ENCODE results near the gene SOSTDC1. TPM values are rescaled to one million over a fixed set of nuclear protein-coding genes. Genes with fewer than 3 reads are reported as not detected.

The SOSTDC1 gene
- total RNA-seq, 4 donors from 2014 or later: 13.6 to 66.5 (median 24.0) TPM

DNA sequence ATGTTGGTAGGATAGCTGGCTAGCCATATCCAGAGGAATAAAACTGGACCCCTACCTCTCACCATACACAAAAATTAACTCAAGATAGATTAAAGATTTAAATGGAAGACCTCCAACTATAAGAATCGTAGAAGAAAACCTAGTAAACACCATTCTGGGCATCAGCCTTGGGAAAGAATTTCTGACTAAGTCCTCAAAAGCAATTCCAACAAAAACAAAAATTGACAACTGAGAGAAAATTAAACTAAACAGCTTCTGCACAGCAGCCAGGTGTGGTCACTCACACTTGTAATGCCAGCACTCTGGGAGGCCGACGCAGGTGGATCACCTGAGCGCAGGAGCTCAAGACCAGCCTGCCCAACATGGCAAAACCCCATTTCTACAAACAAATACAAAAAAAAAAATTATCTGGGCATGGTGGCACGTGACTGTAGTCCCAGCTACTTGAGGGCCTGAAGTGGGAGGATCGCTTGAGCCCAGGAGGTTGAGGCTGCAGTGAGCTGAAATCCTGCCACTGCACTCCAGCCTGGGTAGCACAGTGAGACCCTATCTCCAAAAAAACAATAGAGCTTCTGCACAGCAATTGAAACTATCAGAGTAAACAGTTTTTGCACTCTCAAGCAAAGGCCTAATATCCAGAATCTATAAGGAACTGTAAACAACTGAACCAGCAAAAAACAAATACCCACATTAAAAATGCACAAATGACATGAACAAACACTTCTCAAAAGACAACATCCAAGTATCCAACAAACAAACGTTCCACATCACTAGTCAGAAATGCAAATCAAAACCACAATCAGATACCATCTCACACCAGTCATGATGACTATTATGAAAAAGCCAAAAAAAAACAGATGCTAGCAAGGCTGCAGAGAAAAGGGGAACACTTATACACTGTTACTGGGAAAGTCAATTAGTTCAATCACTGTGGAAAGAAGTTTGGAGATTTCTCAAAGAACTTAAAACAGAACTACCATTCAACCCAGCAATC lies 49.0 kb downstream of the SOSTDC1 start:
- DNase-seq (ENCODE audit: low spot score in 2 of 2): no peak
- 77 to 82% methylated on average over 7 of the region's 7 CpGs for WGBS, 2 donors
- intact Hi-C loops (cut with DNase I; ENCODE audit: low total_unique reads): no loop called here
- no peak overlapping the region for H3K4me3 ChIP-seq (ENCODE audit: low read depth, poor library complexity, severe bottlenecking)
- TF ChIP-seq CTCF (IDR thresholded peaks at IDR 0.05) (no peak), POLR2A (IDR thresholded peaks at IDR 0.05) (no peak)

GRCh38 chr7:16412274-16413254 lies 53.0 kb downstream of the SOSTDC1 start:
- H3K4me3 ChIP-seq (ENCODE audit: low read depth, poor library complexity, severe bottlenecking): no peak overlapping the region
- DNase-seq (ENCODE audit: low spot score in 2 of 2): no peak
- intact Hi-C loops (cut with DNase I; ENCODE audit: low total_unique reads): no loop called here
- TF ChIP-seq POLR2A (IDR thresholded peaks at IDR 0.05): no peak
- WGBS, 2 donors: 59 to 66% methylated on average over 8 of the region's 8 CpGs

Other genes starting within 250 kb of the SOSTDC1 start
- 1 to 10 TPM in 3 of 4 donors, under 1 TPM in 1; 0.51 to 2.3 (median 1.5) TPM for gene CRPPA, start 44.2 kb downstream of the SOSTDC1 start, total RNA-seq
- gene LRRC72, start 61.1 kb upstream of the SOSTDC1 start, total RNA-seq: not detected
- gene ANKMY2, start 180.0 kb upstream of the SOSTDC1 start, total RNA-seq: 10 to 100 TPM in 2 of 4 donors, 1 to 10 TPM in 2; 5.5 to 14.5 (median 9.9) TPM
- gene BZW2, start 180.4 kb upstream of the SOSTDC1 start, total RNA-seq: 10 to 100 TPM; 51.3 to 82.2 (median 68.0) TPM

Measured in lower leg skin (tissue), 4 donors.